ENCODE data around the gene NEFH. TPM values are rescaled to one million over a fixed set of nuclear protein-coding genes. Genes with fewer than 3 reads are reported as not detected.

The NEFH gene
- total RNA-seq, 1 experiment from 2014 or later, result 5.7 TPM

GRCh38 chr22:29512031-29512430 is 32.0 kb downstream of the NEFH start:
- Mint-ChIP-seq H3K27ac (0 out of 7 replicates have a peak overlapping the region, but pooled peaks of 1 of the 3 experiments have one; percentile 34), H3K4me1 (no peaks in the 10 kb centered on the region), H3K4me3 (no peak overlapping the region), H3K9me3 (no peaks in the 10 kb centered on the region), H3K27me3 (ENCODE audit: low read depth) (no peaks in the 10 kb centered on the region), H3K36me3 (ENCODE audit: insufficient read depth in 1 of 3, low read depth in 3 of 3) (peaks cover 33 to 72% (median 72%) of the 10 kb centered on the region in 3 experiments; a peak in 6 of 7 replicates)
- no peak overlapping the region for H2BK120ac ChIP-seq (ENCODE audit: low read depth, low read length, poor library complexity, severe bottlenecking)
- WGBS (ENCODE audit: extremely low coverage, insufficient read length, low lambda C conversion rate), result no CpG with 5 or more reads among the region's 4 CpGs
- H3K9ac ChIP-seq (ENCODE audit: extremely low read depth, insufficient read length, low read length), result no peak overlapping the region
- no peak overlapping the region for H4K8ac ChIP-seq (replicated peaks; ENCODE audit: insufficient read length, low read depth, low read length)
- no peaks in the 10 kb centered on the region for H3K4me1 ChIP-seq (ENCODE audit: insufficient read depth, low read length)
- H3K23me2 ChIP-seq (ENCODE audit: insufficient read length, low read depth, low read length, poor library complexity, severe bottlenecking), result no peaks in the 10 kb centered on the region
- H3K4me2 ChIP-seq (ENCODE audit: insufficient read depth, insufficient read length, low read length), result no peak overlapping the region
- no peak overlapping the region for H2AFZ ChIP-seq (ENCODE audit: low read length)
- H3K79me2 ChIP-seq (ENCODE audit: insufficient read depth, low read length), result no peaks in the 10 kb centered on the region
- no peaks in the 10 kb centered on the region for H3K9me3 ChIP-seq (ENCODE audit: control insufficient read depth, low read depth, low read length)
- no peak overlapping the region for H2BK12ac ChIP-seq (ENCODE audit: insufficient read length, low read depth, low read length)
- no peak overlapping the region for H3K56ac ChIP-seq (ENCODE audit: insufficient read length, low read depth, low read length)
- H2BK20ac ChIP-seq (ENCODE audit: low read depth, low read length, poor library complexity, severe bottlenecking), result no peak overlapping the region
- H4K5ac ChIP-seq (ENCODE audit: insufficient read length, low read depth, low read length), result no peak overlapping the region
- no peak overlapping the region for H2AK5ac ChIP-seq (ENCODE audit: insufficient read length, low read length)
- no peak overlapping the region for H3T11ph ChIP-seq (ENCODE audit: low read length)
- H3K27ac ChIP-seq (ENCODE audit: insufficient read length, low read depth, low read length), result no peak overlapping the region
- H4K91ac ChIP-seq (ENCODE audit: insufficient read length, low read depth, low read length), result no peak overlapping the region
- no peak overlapping the region for H3K23ac ChIP-seq (ENCODE audit: insufficient read length, low read depth, low read length)
- H2BK5ac ChIP-seq (ENCODE audit: insufficient read length, low read length), result no peak overlapping the region
- no peak overlapping the region for H2BK15ac ChIP-seq (ENCODE audit: low read depth, low read length)
- H3K27me3 ChIP-seq (ENCODE audit: insufficient read depth, low read length), result no peaks in the 10 kb centered on the region
- DNase-seq, result no peak
- H3K4ac ChIP-seq (ENCODE audit: low read depth, low read length), result no peak overlapping the region
- H4K20me1 ChIP-seq (ENCODE audit: control insufficient read depth, insufficient read depth, insufficient read length), result no peaks in the 10 kb centered on the region
- no peak for TF ChIP-seq CTCF (conservative IDR thresholded peaks at IDR 0.05)
- no peak overlapping the region for H3K18ac ChIP-seq (ENCODE audit: insufficient read length, low read depth, low read length)
- no peak overlapping the region for H3K14ac ChIP-seq (ENCODE audit: insufficient read depth, low read length)
- H3K79me1 ChIP-seq (ENCODE audit: insufficient read depth, low read depth, low read length, poor library complexity, severe bottlenecking), result no peaks in the 10 kb centered on the region
